ENCODE results near the gene G2E3. TPM values are rescaled to one million over a fixed set of nuclear protein-coding genes. Genes with fewer than 3 reads are reported as not detected.
"Not testable (repeated sequence)": the region's sequence is repeated elsewhere in the genome, so short reads cannot be mapped to it uniquely, and the experiment has no call there.

Gene G2E3
- total RNA-seq, 4 donors from 2014 or later: 9.3 to 14.5 (median 11.6) TPM

GRCh38 chr14:30528778-30529642 is 29.9 kb upstream of the G2E3 start:
- H3K27ac ChIP-seq: no peak overlapping the region
- no peaks in the 10 kb centered on the region for H3K4me1 ChIP-seq
- 87 to 93% methylated on average over 5 to 12 of the region's 12 CpGs for WGBS, 2 donors (ENCODE audit: low coverage in 1 of 2)
- no peaks in the 10 kb centered on the region for H3K9me3 ChIP-seq
- no peak for ATAC-seq
- no peaks in the 10 kb centered on the region for H3K27me3 ChIP-seq
- no peaks in the 10 kb centered on the region for H3K36me3 ChIP-seq
- no peak overlapping the region for H3K4me3 ChIP-seq
- TF ChIP-seq POLR2A (IDR thresholded peaks at IDR 0.05): no peak
- TF ChIP-seq POLR2AphosphoS5 (IDR thresholded peaks at IDR 0.05): no peak
- TF ChIP-seq EP300 (IDR thresholded peaks at IDR 0.05): no peak

GRCh38 chr14:30532264-30532663 is 26.7 kb upstream of the G2E3 start:
- no peak overlapping the region for H3K4me3 ChIP-seq
- H3K36me3 ChIP-seq: no peaks in the 10 kb centered on the region
- H3K9me3 ChIP-seq: no peaks in the 10 kb centered on the region
- H3K4me1 ChIP-seq: no peaks in the 10 kb centered on the region
- no peaks in the 10 kb centered on the region for H3K27me3 ChIP-seq
- ATAC-seq: no peak
- H3K27ac ChIP-seq: no peak overlapping the region
- WGBS, 2 donors (ENCODE audit: low coverage in 1 of 2): 79 to 85% methylated on average over 5 of the region's 5 CpGs
- no peak for TF ChIP-seq POLR2AphosphoS5 (IDR thresholded peaks at IDR 0.05)
- no peak for TF ChIP-seq POLR2A (IDR thresholded peaks at IDR 0.05)

- Histone ChIP-seq H3K4me1 (no peaks in the 10 kb centered on the region), H3K4me3 (no peak overlapping the region), H3K36me3 (no peaks in the 10 kb centered on the region), H3K27ac (no peak overlapping the region), H3K27me3 (no peaks in the 10 kb centered on the region), H3K9me3 (no peaks in the 10 kb centered on the region)
- ATAC-seq: no peak
- WGBS, 2 donors (ENCODE audit: low coverage in 1 of 2): 89 to 100% methylated on average over 1 of the region's 1 CpG
- no peak for TF ChIP-seq POLR2AphosphoS5 (IDR thresholded peaks at IDR 0.05)
- TF ChIP-seq POLR2A (IDR thresholded peaks at IDR 0.05): no peak
- no peak for TF ChIP-seq CTCF (IDR thresholded peaks at IDR 0.05)
- no peak for TF ChIP-seq EP300 (IDR thresholded peaks at IDR 0.05)
Measured at GRCh38 chr14:30533126-30533525, 25.8 kb upstream of the G2E3 start.

GRCh38 chr14:30541318-30541717 is 17.6 kb upstream of the G2E3 start:
- no peak for ATAC-seq

GRCh38 chr14:30546735-30547134 is 12.2 kb upstream of the G2E3 start:
- not testable (repeated sequence) for H3K9me3 ChIP-seq, H3K4me1 ChIP-seq, H3K27ac ChIP-seq, ATAC-seq, H3K4me3 ChIP-seq, H3K27me3 ChIP-seq, H3K36me3 ChIP-seq
- 74% methylated on average over 3 of the region's 4 CpGs; no CpG with 5 or more reads in 1 of the 2 donors for WGBS, 2 donors (ENCODE audit: low coverage in 1 of 2)

More at GRCh38 chr14:30541318-30541717, 17.6 kb upstream of the G2E3 start:
- H3K27ac ChIP-seq: no peak overlapping the region
- H3K36me3 ChIP-seq: no peaks in the 10 kb centered on the region
- H3K4me3 ChIP-seq: no peak overlapping the region
- H3K27me3 ChIP-seq: no peaks in the 10 kb centered on the region
- no peaks in the 10 kb centered on the region for H3K9me3 ChIP-seq
- no peaks in the 10 kb centered on the region for H3K4me1 ChIP-seq
- WGBS, 2 donors (ENCODE audit: low coverage in 1 of 2): 100% methylated on average over 1 of the region's 1 CpG; no CpG with 5 or more reads in 1 of the 2 donors
- TF ChIP-seq CTCF (IDR thresholded peaks at IDR 0.05) (no peak), POLR2A (IDR thresholded peaks at IDR 0.05) (no peak), EP300 (IDR thresholded peaks at IDR 0.05) (no peak), POLR2AphosphoS5 (IDR thresholded peaks at IDR 0.05) (no peak)

GRCh38 chr14:30547388-30548048 is 11.4 kb upstream of the G2E3 start:
- 93 to 100% methylated on average over 3 to 5 of the region's 40 CpGs for WGBS, 2 donors (ENCODE audit: low coverage in 1 of 2)
- Histone ChIP-seq H3K36me3 (no peaks in the 10 kb centered on the region), H3K27ac (no peak overlapping the region), H3K4me3 (no peak overlapping the region), H3K27me3 (no peaks in the 10 kb centered on the region), H3K4me1 (no peaks in the 10 kb centered on the region), H3K9me3 (no peaks in the 10 kb centered on the region)
- ATAC-seq: no peak
- TF ChIP-seq POLR2A (IDR thresholded peaks at IDR 0.05) (no peak), CTCF (IDR thresholded peaks at IDR 0.05) (no peak), POLR2AphosphoS5 (IDR thresholded peaks at IDR 0.05) (no peak), EP300 (IDR thresholded peaks at IDR 0.05) (no peak)

Data from gastroesophageal sphincter (tissue), 4 donors.